ENCODE results near the gene CASP3. TPM values are rescaled to one million over a fixed set of nuclear protein-coding genes. Genes with fewer than 3 reads are reported as not detected.
A peak's percentile ranks its signal among the peaks of the same experiment; 100 is the strongest.

The CASP3 gene
- total RNA-seq, 2 donors from 2014 or later: 11.4 to 17.5 TPM

- TF ChIP-seq CTCF (IDR thresholded peaks at IDR 0.05): no peak
- no peaks in the 10 kb centered on the region for H3K36me3 ChIP-seq
- no peaks in the 10 kb centered on the region for H3K27me3 ChIP-seq (replicated peaks; ENCODE audit: insufficient read depth)
- DNase-seq (ENCODE audit: low spot score) (no peak), ATAC-seq (ENCODE audit: insufficient number of reproducible peaks, low FRiP score, low read depth) (peak; percentile 24)
- H3K4me3 ChIP-seq: no peak overlapping the region
- peak overlapping the region; percentile 26 to 99 for H3K27ac ChIP-seq
- H3K9me3 ChIP-seq: no peaks in the 10 kb centered on the region
- H3K4me1 ChIP-seq (ENCODE audit: control insufficient read depth in 1 of 2, low read depth in 2 of 2): peaks cover 33 to 59% of the 10 kb centered on the region in 2 donors
Measured at GRCh38 chr4:184644553-184645307, 4.5 kb downstream of the CASP3 start.

- peaks cover 33 to 59% of the 10 kb centered on the region in 2 donors for H3K4me1 ChIP-seq (ENCODE audit: control insufficient read depth in 1 of 2, low read depth in 2 of 2)
- TF ChIP-seq CTCF (IDR thresholded peaks at IDR 0.05): no peak
- no peak for ATAC-seq (ENCODE audit: insufficient number of reproducible peaks, low FRiP score, low read depth)
Measured at GRCh38 chr4:184643731-184644130, 5.5 kb downstream of the CASP3 start.

GRCh38 chr4:184641451-184641850 lies 7.8 kb downstream of the CASP3 start:
- H3K4me3 ChIP-seq: no peak overlapping the region
- TF ChIP-seq CTCF (IDR thresholded peaks at IDR 0.05): no peak
- no peaks in the 10 kb centered on the region for H3K27me3 ChIP-seq (replicated peaks; ENCODE audit: insufficient read depth)
- DNase-seq (ENCODE audit: low spot score) (no peak), ATAC-seq (ENCODE audit: insufficient number of reproducible peaks, low FRiP score, low read depth) (no peak)
- peaks cover 10% of the 10 kb centered on the region for H3K36me3 ChIP-seq
- H3K4me1 ChIP-seq (ENCODE audit: control insufficient read depth in 1 of 2, low read depth in 2 of 2): peaks cover 18 to 41% of the 10 kb centered on the region in 2 donors
- no peaks in the 10 kb centered on the region for H3K9me3 ChIP-seq
- no peak overlapping the region for H3K27ac ChIP-seq

More at GRCh38 chr4:184643731-184644130, 5.5 kb downstream of the CASP3 start:
- H3K27me3 ChIP-seq (replicated peaks; ENCODE audit: insufficient read depth): no peaks in the 10 kb centered on the region
- no peaks in the 10 kb centered on the region for H3K9me3 ChIP-seq
- no peak for DNase-seq (ENCODE audit: low spot score)
- H3K4me3 ChIP-seq: peak overlapping the region; percentile 13
- peak overlapping the region; percentile 26 to 55 for H3K27ac ChIP-seq
- H3K36me3 ChIP-seq: no peaks in the 10 kb centered on the region

GRCh38 chr4:184641022-184641421 lies 8.2 kb downstream of the CASP3 start:
- no peak overlapping the region for H3K27ac ChIP-seq
- peaks cover 12% of the 10 kb centered on the region for H3K36me3 ChIP-seq
- ATAC-seq (ENCODE audit: insufficient number of reproducible peaks, low FRiP score, low read depth): no peak
- no peak for DNase-seq (ENCODE audit: low spot score)
- H3K4me1 ChIP-seq (ENCODE audit: control insufficient read depth in 1 of 2, low read depth in 2 of 2): peaks cover 14 to 37% of the 10 kb centered on the region in 2 donors
- no peaks in the 10 kb centered on the region for H3K27me3 ChIP-seq (replicated peaks; ENCODE audit: insufficient read depth)
- no peaks in the 10 kb centered on the region for H3K9me3 ChIP-seq
- H3K4me3 ChIP-seq: no peak overlapping the region
- no peak for TF ChIP-seq CTCF (IDR thresholded peaks at IDR 0.05)

GRCh38 chr4:184636897-184637296 lies 12.3 kb downstream of the CASP3 start:
- H3K36me3 ChIP-seq: peaks cover 25% of the 10 kb centered on the region
- peaks cover 0 to 5% of the 10 kb centered on the region in 2 donors for H3K4me1 ChIP-seq (ENCODE audit: control insufficient read depth in 1 of 2, low read depth in 2 of 2)
- no peaks in the 10 kb centered on the region for H3K27me3 ChIP-seq (replicated peaks; ENCODE audit: insufficient read depth)
- H3K4me3 ChIP-seq: no peak overlapping the region
- ATAC-seq (ENCODE audit: insufficient number of reproducible peaks, low FRiP score, low read depth) (no peak), DNase-seq (ENCODE audit: low spot score) (no peak)
- no peak overlapping the region for H3K27ac ChIP-seq
- TF ChIP-seq CTCF (IDR thresholded peaks at IDR 0.05): no peak
- no peaks in the 10 kb centered on the region for H3K9me3 ChIP-seq

Data from thoracic aorta (tissue), 2 donors.